Glutamatergic neuron (in vitro differentiated cells): ENCODE data around the gene CCBE1. TPM values are rescaled to one million over a fixed set of nuclear protein-coding genes. Genes with fewer than 3 reads are reported as not detected.

Source experiments
- DNase-seq: peaks from one replicate; pipeline ENCODE4 v3.0.0; 2022
- H3K27ac Mint-ChIP-seq: one replicate; pipeline ENCODE4 v1.8.0; 2020; ENCODE audit warnings: mild to moderate bottlenecking, mixed read lengths, inconsistent platforms; ENCODE audit not compliant: unreplicated experiment
- H3K27me3 Mint-ChIP-seq: one replicate; pipeline ENCODE4 v1.8.0; 2020; ENCODE audit warnings: mild to moderate bottlenecking, moderate library complexity, mixed read lengths, inconsistent platforms; ENCODE audit not compliant: unreplicated experiment
- H3K36me3 Mint-ChIP-seq: one replicate; pipeline ENCODE4 v1.8.0; 2020; ENCODE audit warnings: mild to moderate bottlenecking, mixed read lengths, inconsistent platforms; ENCODE audit not compliant: unreplicated experiment
- H3K4me1 Mint-ChIP-seq: one replicate; pipeline ENCODE4 v1.8.0; 2020; ENCODE audit warnings: mild to moderate bottlenecking, low read depth, mixed read lengths, inconsistent platforms; ENCODE audit not compliant: unreplicated experiment
- H3K4me3 Mint-ChIP-seq: one replicate; pipeline ENCODE4 v1.8.0; 2020; ENCODE audit warnings: mild to moderate bottlenecking, mixed read lengths, inconsistent platforms; ENCODE audit not compliant: unreplicated experiment
- H3K9me3 Mint-ChIP-seq: one replicate; pipeline ENCODE4 v1.8.0; 2020; ENCODE audit warnings: mild to moderate bottlenecking, moderate library complexity, mixed read lengths, inconsistent platforms; ENCODE audit not compliant: unreplicated experiment
- total RNA-seq: library from RNA; stranded (reverse); fragmentation: NEBNext Ultra II Directional; extraction: Animal tissue kit (Norgen Biotek cat#: 25700); gene quantifications from one replicate; pipeline ENCODE4 v1.2.1, GENCODE V29; 2021; ENCODE audit not compliant: unreplicated experiment
- TF ChIP-seq, protein P1 (sequence below): fragments of 200-600 bp; sonication (generic); IDR thresholded peaks from one replicate; pipeline ENCODE4 v1.5.0; 2021; ENCODE audit not compliant: partially characterized antibody, unreplicated experiment

The CCBE1 gene
- total RNA-seq, 1 donor from 2014 or later: 0.81 TPM

DNA sequence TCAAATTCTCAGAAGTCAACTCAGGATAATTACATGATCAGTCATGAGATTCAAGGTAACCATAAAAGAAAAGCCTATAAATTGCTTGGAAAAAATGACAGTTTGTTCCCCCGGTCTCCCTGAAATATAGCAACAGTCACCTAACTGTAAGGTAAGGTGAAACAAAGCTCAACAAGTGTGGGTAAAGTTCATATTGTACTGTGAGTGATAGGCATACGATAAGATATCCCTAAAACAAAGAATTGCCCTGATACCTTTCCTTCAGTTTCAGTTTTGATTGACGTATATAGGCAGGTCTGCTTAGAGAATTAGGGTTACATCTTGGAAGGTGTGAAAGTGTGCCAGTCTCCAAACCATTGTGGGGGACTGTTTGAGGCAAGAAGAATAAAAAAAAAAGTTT, 4.0 kb upstream of the CCBE1 start:
- Mint-ChIP-seq H3K4me1 (peaks cover 4% of the 10 kb centered on the region), H3K36me3 (no peaks in the 10 kb centered on the region), H3K27me3 (peaks cover 2% of the 10 kb centered on the region), H3K27ac (no peak overlapping the region), H3K9me3 (no peaks in the 10 kb centered on the region), H3K4me3 (no peak overlapping the region)
- DNase-seq: no peak
- TF ChIP-seq, protein P1, sequence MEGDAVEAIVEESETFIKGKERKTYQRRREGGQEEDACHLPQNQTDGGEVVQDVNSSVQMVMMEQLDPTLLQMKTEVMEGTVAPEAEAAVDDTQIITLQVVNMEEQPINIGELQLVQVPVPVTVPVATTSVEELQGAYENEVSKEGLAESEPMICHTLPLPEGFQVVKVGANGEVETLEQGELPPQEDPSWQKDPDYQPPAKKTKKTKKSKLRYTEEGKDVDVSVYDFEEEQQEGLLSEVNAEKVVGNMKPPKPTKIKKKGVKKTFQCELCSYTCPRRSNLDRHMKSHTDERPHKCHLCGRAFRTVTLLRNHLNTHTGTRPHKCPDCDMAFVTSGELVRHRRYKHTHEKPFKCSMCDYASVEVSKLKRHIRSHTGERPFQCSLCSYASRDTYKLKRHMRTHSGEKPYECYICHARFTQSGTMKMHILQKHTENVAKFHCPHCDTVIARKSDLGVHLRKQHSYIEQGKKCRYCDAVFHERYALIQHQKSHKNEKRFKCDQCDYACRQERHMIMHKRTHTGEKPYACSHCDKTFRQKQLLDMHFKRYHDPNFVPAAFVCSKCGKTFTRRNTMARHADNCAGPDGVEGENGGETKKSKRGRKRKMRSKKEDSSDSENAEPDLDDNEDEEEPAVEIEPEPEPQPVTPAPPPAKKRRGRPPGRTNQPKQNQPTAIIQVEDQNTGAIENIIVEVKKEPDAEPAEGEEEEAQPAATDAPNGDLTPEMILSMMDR: no peak

DNA sequence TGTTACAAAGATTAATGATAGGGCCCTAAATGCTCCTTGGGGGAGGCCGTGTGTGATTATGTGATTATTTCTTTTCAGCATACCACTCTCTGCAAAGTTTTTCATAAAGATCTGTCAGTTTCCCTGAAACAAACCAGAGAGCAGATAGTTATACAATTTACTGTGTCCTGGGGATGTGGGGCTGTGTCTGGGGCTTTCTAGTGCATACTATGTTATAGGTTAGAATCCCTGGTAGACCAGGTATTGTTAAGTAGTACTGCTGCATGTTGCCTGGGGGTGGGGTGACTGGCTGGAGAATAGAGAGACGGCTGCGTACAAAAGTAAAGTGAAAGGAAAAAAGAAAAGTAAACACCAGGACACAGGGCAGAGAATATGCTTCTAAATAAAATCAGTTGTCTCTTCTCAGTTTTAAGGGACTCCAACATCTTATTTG, 3.3 kb upstream of the CCBE1 start:
- TF ChIP-seq, protein P1: no peak
- DNase-seq: no peak
- no peaks in the 10 kb centered on the region for H3K9me3 Mint-ChIP-seq
- H3K4me3 Mint-ChIP-seq: no peak overlapping the region
- H3K27me3 Mint-ChIP-seq: peaks cover 6% of the 10 kb centered on the region
- peaks cover 4% of the 10 kb centered on the region for H3K4me1 Mint-ChIP-seq
- H3K27ac Mint-ChIP-seq: no peak overlapping the region
- H3K36me3 Mint-ChIP-seq: no peaks in the 10 kb centered on the region

DNA sequence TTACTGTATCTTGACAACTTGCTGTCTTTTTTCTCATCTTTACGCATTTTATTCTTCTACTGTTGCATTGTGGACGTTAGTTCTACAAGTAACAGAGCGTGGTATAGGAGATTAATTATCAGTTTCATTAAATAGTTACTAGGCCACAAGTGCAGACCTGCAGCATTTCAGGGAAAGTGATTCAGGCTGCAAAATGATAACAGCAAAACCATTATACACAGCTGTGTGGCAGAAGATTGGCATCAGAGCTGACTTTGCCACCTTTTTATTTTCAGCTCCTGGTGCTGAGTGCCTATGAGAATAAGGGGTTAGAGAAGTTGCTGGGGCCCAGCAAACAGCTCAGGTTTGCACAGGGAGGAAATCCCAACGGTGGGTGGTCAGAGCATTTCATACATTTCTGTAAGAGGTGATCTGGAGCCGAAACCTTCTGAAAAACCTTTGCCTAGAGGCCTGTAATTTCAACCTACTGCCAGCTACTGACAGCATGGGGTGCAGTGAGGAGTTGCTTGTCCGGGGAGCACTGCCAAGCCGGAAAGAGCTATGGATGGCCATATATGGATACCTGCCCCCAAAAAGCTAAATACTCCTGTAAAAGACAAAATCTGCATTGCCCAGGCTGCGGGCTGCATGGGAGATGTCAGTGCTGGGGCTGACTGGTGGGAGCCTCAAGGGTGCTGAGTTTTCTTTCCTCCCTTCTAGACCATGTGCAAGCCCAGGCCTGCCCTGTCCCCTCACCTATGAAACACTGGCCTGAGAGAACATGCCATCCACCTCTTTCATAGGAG, 2.7 kb upstream of the CCBE1 start:
- Mint-ChIP-seq H3K4me1 (peaks cover 4% of the 10 kb centered on the region), H3K36me3 (no peaks in the 10 kb centered on the region), H3K4me3 (no peak overlapping the region), H3K27ac (no peak overlapping the region), H3K27me3 (peaks cover 6% of the 10 kb centered on the region), H3K9me3 (no peaks in the 10 kb centered on the region)
- no peak for DNase-seq
- TF ChIP-seq, protein P1: no peak

GRCh38 chr18:59699061-59699460, 1.8 kb upstream of the CCBE1 start:
- no peaks in the 10 kb centered on the region for H3K9me3 Mint-ChIP-seq
- H3K27me3 Mint-ChIP-seq: peaks cover 6% of the 10 kb centered on the region
- no peak overlapping the region for H3K27ac Mint-ChIP-seq
- peaks cover 4% of the 10 kb centered on the region for H3K4me1 Mint-ChIP-seq
- no peaks in the 10 kb centered on the region for H3K36me3 Mint-ChIP-seq
- no peak for DNase-seq
- H3K4me3 Mint-ChIP-seq: no peak overlapping the region
- TF ChIP-seq, protein P1: no peak

- no peaks in the 10 kb centered on the region for H3K9me3 Mint-ChIP-seq
- H3K27ac Mint-ChIP-seq: no peak overlapping the region
- H3K36me3 Mint-ChIP-seq: no peaks in the 10 kb centered on the region
- peaks cover 6% of the 10 kb centered on the region for H3K27me3 Mint-ChIP-seq
- H3K4me1 Mint-ChIP-seq: peaks cover 4% of the 10 kb centered on the region
- TF ChIP-seq, protein P1: no peak
- peak overlapping the region; percentile 82 for H3K4me3 Mint-ChIP-seq
- peak; percentile 39 for DNase-seq
These were observed 650 bp downstream of the CCBE1 start for GRCh38 chr18:59696311-59697235.
